Muscle layer of colon (tissue), 2 donors: ENCODE results near the gene FARP1.
A peak's percentile ranks its signal among the peaks of the same experiment; 100 is the strongest.

Source experiments
- H3K27ac ChIP-seq: one replicate; pipeline ENCODE4 v1.7.0; 2013; ENCODE audit warnings: low read depth, mild to moderate bottlenecking, low read length, moderate library complexity
- H3K27me3 ChIP-seq, 2 donors: one replicate each; pipeline ENCODE4 v1.7.0; 2013; ENCODE audit warnings: low read length in 2 of 2, mild to moderate bottlenecking in 2 of 2; ENCODE audit not compliant: insufficient read depth in 2 of 2, control insufficient read depth in 1 of 2
- H3K36me3 ChIP-seq: one replicate; pipeline ENCODE4 v1.7.0; 2013; ENCODE audit warnings: mild to moderate bottlenecking, low read length; ENCODE audit not compliant: insufficient read depth
- H3K4me1 ChIP-seq: one replicate; pipeline ENCODE4 v1.7.0; 2013; ENCODE audit warnings: mild to moderate bottlenecking, low read length; ENCODE audit not compliant: insufficient read depth
- H3K4me3 ChIP-seq, 2 donors: one replicate each; pipeline ENCODE4 v1.7.0; 2013; ENCODE audit warnings: low read length in 2 of 2, low read depth in 1 of 2, mild to moderate bottlenecking in 1 of 2, moderate library complexity in 1 of 2
- H3K9ac ChIP-seq: one replicate; pipeline ENCODE4 v1.7.0; 2013; ENCODE audit warnings: low read length
- H3K9me3 ChIP-seq: one replicate; pipeline ENCODE4 v1.7.0; 2013; ENCODE audit warnings: mild to moderate bottlenecking, low read length
- donor health status: abdominal sarcoma.
- donor health status: Adenocarcinoma of cecum.

Gene FARP1

GRCh38 chr13:98309569-98310335 lies 166.9 kb downstream of the FARP1 start:
- H3K27ac ChIP-seq: no peak overlapping the region
- no peak overlapping the region for H3K9ac ChIP-seq
- no peaks in the 10 kb centered on the region for H3K27me3 ChIP-seq
- no peak overlapping the region for H3K4me3 ChIP-seq
- H3K36me3 ChIP-seq: no peaks in the 10 kb centered on the region
- H3K4me1 ChIP-seq: peaks cover 14% of the 10 kb centered on the region
- H3K9me3 ChIP-seq: no peaks in the 10 kb centered on the region

DNA sequence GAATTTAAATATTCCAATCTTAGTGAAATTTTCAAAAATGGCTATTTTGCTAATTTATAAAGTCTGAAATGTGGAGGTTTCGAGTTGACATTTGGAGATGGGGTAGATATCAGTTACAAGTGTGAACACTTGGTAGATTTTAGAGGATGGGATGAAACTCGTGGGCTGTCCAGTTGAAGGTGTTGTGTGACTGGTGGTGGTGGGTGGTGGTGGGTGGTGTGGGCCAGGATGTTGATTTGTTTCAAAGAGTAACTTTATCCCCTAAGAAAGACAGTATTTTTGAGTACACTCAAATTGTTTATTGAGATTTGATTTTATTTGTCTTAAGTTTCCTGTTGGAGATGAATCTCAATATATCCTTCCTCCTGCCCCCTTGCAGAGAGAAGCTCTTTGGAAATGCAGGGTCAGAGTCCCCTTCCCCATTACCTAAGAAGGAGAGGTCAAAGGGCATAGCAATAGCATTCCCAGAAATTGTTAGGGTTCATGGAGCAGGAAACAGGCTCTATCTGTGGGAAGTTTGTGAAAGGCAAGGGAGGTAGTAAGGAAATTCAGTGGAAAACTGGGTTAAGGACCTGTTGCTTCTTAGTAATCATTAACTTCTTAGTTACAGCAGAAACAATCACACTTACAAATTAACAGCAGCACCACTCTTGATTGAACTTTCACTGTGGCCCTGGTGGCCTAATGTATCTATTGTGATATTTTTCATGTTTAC lies 167.7 kb downstream of the FARP1 start:
- Histone ChIP-seq H3K27me3 (no peaks in the 10 kb centered on the region), H3K9me3 (no peaks in the 10 kb centered on the region), H3K36me3 (no peaks in the 10 kb centered on the region), H3K27ac (no peak overlapping the region), H3K9ac (no peak overlapping the region), H3K4me1 (peaks cover 20% of the 10 kb centered on the region), H3K4me3 (no peak overlapping the region)

DNA sequence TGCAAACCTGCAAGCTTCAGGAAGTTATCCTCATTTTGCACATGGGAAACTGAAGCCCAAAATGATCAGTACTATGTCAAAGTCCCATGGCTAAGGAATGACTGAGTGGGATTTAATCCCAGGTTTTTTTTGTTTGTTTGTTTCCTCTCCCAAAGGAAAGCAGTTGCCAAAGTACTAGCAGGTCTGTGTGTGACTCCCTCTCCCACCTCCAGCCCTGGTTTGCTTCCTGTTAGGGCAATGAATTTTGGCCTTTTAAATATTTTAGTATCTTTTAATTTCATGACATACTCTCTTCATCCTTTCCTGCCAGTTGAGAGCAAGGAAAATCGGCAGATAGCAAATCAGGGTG lies 168.3 kb downstream of the FARP1 start:
- Histone ChIP-seq H3K27ac (no peak overlapping the region), H3K9ac (no peak overlapping the region), H3K27me3 (no peaks in the 10 kb centered on the region), H3K9me3 (no peaks in the 10 kb centered on the region), H3K4me3 (no peak overlapping the region), H3K4me1 (peaks cover 25% of the 10 kb centered on the region), H3K36me3 (no peaks in the 10 kb centered on the region)

DNA sequence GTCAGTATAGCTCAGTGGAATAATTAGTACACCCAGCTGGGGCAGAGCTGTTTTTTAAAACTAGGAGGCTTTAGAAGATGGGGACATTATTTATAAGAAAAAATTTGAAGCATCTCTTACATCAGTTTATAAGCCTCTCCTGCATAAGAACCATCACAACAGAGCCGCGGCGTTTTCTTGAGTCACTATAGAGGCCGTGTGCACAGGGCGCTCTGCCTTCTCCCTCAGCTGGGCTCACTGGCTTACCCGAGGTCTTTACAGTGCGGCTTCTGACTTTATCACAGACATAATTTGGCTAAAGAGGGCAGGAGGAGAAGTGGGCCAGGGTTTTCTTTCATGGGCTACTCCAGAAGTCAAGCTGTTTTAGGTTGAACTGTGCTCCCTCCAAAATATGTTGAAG lies 169.7 kb downstream of the FARP1 start:
- no peaks in the 10 kb centered on the region for H3K36me3 ChIP-seq
- no peak overlapping the region for H3K4me3 ChIP-seq
- no peaks in the 10 kb centered on the region for H3K27me3 ChIP-seq
- no peak overlapping the region for H3K9ac ChIP-seq
- H3K9me3 ChIP-seq: no peaks in the 10 kb centered on the region
- H3K27ac ChIP-seq: peak overlapping the region; percentile 29
- H3K4me1 ChIP-seq: peaks cover 25% of the 10 kb centered on the region

DNA sequence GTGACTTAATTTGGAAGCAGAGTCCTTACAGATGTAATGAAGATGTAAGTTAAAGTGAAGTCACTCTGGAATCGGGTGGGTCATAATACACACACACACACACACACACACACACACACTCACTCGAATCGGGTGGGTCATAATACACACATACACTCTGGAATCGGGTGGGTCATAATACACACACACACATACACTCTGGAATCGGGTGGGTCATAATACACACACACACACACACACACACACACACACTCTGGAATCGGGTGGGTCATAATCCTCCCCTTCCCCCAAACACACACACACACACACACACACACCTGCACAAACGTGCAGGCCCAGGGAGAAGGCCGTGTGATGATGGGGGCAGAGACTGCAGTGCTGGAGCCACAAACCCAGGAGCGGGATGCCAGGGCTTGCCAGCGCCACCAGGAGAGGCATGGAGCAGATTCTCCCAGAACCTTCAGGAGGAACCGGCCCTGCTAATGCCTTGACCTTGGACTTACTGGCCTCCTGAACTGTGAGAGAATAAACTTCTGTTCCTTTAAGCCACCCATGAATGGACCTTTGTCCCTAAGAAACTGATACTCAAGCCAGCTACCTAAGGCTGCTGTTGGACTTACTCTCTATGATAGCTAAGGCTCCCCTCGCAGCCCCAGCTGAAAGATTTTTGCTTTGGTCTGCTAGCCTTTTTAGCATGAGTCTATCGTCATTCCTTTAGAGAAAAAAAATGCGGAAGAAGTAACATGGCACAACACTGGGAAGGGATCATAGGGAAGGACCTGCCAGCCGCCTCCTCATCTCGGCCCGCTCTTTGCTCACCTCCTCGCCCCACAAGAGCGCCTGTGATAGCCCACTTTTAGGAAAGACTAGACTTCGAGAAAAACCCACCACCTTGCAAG lies 170.4 kb downstream of the FARP1 start:
- H3K4me1 ChIP-seq: peaks cover 21% of the 10 kb centered on the region

GRCh38 chr13:98313922-98314292 lies 171.0 kb downstream of the FARP1 start:
- Histone ChIP-seq H3K4me3 (no peak overlapping the region), H3K27ac (no peak overlapping the region), H3K27me3 (no peaks in the 10 kb centered on the region), H3K9ac (no peak overlapping the region), H3K36me3 (no peaks in the 10 kb centered on the region), H3K4me1 (peaks cover 19% of the 10 kb centered on the region), H3K9me3 (no peaks in the 10 kb centered on the region)

More for the DNA sequence above, 170.4 kb downstream of the FARP1 start:
- H3K9me3 ChIP-seq: no peaks in the 10 kb centered on the region
- H3K9ac ChIP-seq: no peak overlapping the region
- no peak overlapping the region for H3K4me3 ChIP-seq
- H3K27me3 ChIP-seq: no peaks in the 10 kb centered on the region
- no peaks in the 10 kb centered on the region for H3K36me3 ChIP-seq
- no peak overlapping the region for H3K27ac ChIP-seq

- Histone ChIP-seq H3K36me3 (no peaks in the 10 kb centered on the region), H3K27me3 (no peaks in the 10 kb centered on the region), H3K9ac (no peak overlapping the region), H3K27ac (no peak overlapping the region), H3K4me3 (no peak overlapping the region), H3K4me1 (peaks cover 22% of the 10 kb centered on the region), H3K9me3 (no peaks in the 10 kb centered on the region)
Observed at GRCh38 chr13:98315466-98315865, 172.6 kb downstream of the FARP1 start.

DNA sequence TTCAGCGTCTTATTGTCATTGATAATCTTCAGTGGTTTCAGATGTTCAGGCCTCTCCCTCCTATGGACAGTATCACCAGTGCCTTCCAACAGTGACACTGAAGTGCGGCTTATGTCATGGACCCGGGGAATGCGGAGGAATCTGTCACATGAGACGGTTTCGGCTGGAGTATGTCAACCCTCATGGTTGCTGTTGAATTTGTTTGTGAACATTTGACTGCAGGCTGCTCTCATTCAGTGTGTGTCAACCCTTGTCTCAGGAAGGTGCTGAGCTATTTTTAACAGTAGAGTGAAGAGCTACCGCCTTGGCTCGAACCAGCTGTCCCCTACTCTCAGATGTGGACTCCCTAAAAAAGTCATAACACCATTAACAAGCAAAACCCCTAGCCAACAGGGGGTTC lies 173.0 kb downstream of the FARP1 start:
- Histone ChIP-seq H3K27ac (no peak overlapping the region), H3K36me3 (no peaks in the 10 kb centered on the region), H3K4me3 (no peak overlapping the region), H3K27me3 (no peaks in the 10 kb centered on the region), H3K4me1 (peaks cover 25% of the 10 kb centered on the region), H3K9me3 (no peaks in the 10 kb centered on the region), H3K9ac (no peak overlapping the region)

DNA sequence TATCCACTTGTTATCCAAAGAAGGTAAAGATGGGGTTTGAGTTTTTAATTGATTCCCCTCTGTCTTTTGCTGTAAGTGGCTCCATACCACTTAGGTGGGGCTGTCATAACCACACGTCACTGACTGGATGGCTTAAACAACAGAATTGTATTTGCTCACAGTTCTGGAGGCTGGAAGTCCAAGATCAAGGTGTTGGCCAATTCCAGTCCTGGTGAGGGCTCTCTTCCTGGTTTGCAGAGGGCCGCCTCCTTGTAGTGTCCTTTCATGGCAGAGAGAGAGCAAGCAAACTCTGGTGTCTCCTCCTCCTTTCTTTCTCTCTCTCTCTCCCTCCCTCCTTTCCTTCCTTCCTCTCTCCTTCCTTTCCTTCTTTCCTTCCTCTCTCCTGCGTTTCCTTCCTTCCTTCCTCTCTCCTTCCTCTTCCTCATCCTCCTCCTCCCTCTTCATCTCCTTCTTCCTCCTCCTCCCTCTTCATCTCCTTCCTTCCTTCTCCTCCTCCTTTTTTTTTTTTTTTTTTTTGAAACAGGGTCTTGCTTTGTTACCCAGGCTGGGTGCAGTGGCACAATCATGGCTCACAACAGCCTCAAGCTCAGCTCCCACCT lies 174.8 kb downstream of the FARP1 start:
- no peaks in the 10 kb centered on the region for H3K36me3 ChIP-seq

GRCh38 chr13:98318263-98318878 lies 175.5 kb downstream of the FARP1 start:
- no peaks in the 10 kb centered on the region for H3K9me3 ChIP-seq
- H3K27ac ChIP-seq: no peak overlapping the region
- H3K4me1 ChIP-seq: peaks cover 17% of the 10 kb centered on the region
- H3K27me3 ChIP-seq: no peaks in the 10 kb centered on the region
- no peak overlapping the region for H3K4me3 ChIP-seq
- no peaks in the 10 kb centered on the region for H3K36me3 ChIP-seq
- no peak overlapping the region for H3K9ac ChIP-seq

More for the DNA sequence above, 174.8 kb downstream of the FARP1 start:
- peaks cover 24% of the 10 kb centered on the region for H3K4me1 ChIP-seq
- H3K27ac ChIP-seq: no peak overlapping the region
- no peak overlapping the region for H3K4me3 ChIP-seq
- no peak overlapping the region for H3K9ac ChIP-seq
- H3K9me3 ChIP-seq: no peaks in the 10 kb centered on the region
- H3K27me3 ChIP-seq: no peaks in the 10 kb centered on the region
